Gastroesophageal sphincter (tissue), 4 donors: ENCODE data around the gene PDIA5. TPM values are rescaled to one million over a fixed set of nuclear protein-coding genes. Genes with fewer than 3 reads are reported as not detected.

Source experiments
- ATAC-seq: fragments of 150-250 bp; one replicate; pipeline ENCODE4 v1.9.1; 2016; ENCODE audit warnings: mild to moderate bottlenecking, moderate library complexity
- H3K27ac ChIP-seq, 4 donors: fragments of 200-600 bp; sonication (generic) in 3 of 4; 1 replicate in 3 of 4; 2 replicates in 1 of 4; pipeline ENCODE4 v1.5.1; 2016 to 2019
- H3K27me3 ChIP-seq: fragments of 200-600 bp; sonication (generic); one replicate; pipeline ENCODE4 v1.5.1; 2019
- H3K36me3 ChIP-seq, 2 donors: fragments of 200-600 bp; sonication (generic); one replicate each; pipeline ENCODE4 v1.5.1; 2019; ENCODE audit warnings: control low read depth in 1 of 2
- H3K4me1 ChIP-seq, 3 donors: fragments of 200-600 bp; sonication (generic); 1 replicate in 2 of 3; 2 replicates in 1 of 3; pipeline ENCODE4 v1.5.1; 2016 to 2019; ENCODE audit warnings: control low read depth in 2 of 3
- H3K4me3 ChIP-seq, 2 donors: fragments of 200-600 bp; sonication (generic); one replicate each; pipeline ENCODE4 v1.5.1; 2019; ENCODE audit warnings: mild to moderate bottlenecking in 1 of 2, moderate library complexity in 1 of 2
- H3K9me3 ChIP-seq, 3 donors: fragments of 200-600 bp; sonication (generic); one replicate each; pipeline ENCODE4 v1.5.1; 2017 to 2019; ENCODE audit warnings: control low read depth in 2 of 3
- EP300 ChIP-seq: sonication (generic); formaldehyde crosslinking; IDR thresholded peaks from one replicate; pipeline ENCODE4 v1.6.1; 2017; ENCODE audit warnings: antibody characterized with exemption, mild to moderate bottlenecking
- POLR2A ChIP-seq, 2 donors: fragments of 450-650 bp; IDR thresholded peaks; one replicate each; pipeline ENCODE4 v1.6.1; 2017; ENCODE audit warnings: antibody characterized with exemption in 2 of 2, mild to moderate bottlenecking in 2 of 2, moderate library complexity in 1 of 2
- POLR2AphosphoS5 ChIP-seq: sonication (generic); formaldehyde crosslinking; IDR thresholded peaks from one replicate; pipeline ENCODE4 v1.6.1; 2017; ENCODE audit warnings: antibody characterized with exemption
- WGBS, 2 donors: methylation state at CpG; one replicate each; pipeline ENCODE4 v1.1.5; 2018; ENCODE audit warnings: low coverage in 1 of 2; 5-methylcytosine and 5-hydroxymethylcytosine counted together
- total RNA-seq, 4 donors: library from RNA; depleted of rRNA; stranded (reverse); fragments of >200 nt; gene quantifications; one replicate each; pipeline ENCODE4 v1.1.0, GENCODE V29; 2016
- TF ChIP-seq, protein P1 (sequence below), 4 experiments: fragments of 200-600 bp in 2 of 4; fragments of 450-650 bp in 2 of 4; sonication (generic) in 1 of 4; IDR thresholded peaks; one replicate each; pipeline ENCODE4 v1.5.1; 2017 to 2019; ENCODE audit warnings: antibody characterized with exemption in 4 of 4, mild to moderate bottlenecking in 2 of 4, moderate library complexity in 2 of 4

The PDIA5 gene
- total RNA-seq, 4 donors from 2014 or later, result 9.0 to 19.8 (median 16.9) TPM

DNA sequence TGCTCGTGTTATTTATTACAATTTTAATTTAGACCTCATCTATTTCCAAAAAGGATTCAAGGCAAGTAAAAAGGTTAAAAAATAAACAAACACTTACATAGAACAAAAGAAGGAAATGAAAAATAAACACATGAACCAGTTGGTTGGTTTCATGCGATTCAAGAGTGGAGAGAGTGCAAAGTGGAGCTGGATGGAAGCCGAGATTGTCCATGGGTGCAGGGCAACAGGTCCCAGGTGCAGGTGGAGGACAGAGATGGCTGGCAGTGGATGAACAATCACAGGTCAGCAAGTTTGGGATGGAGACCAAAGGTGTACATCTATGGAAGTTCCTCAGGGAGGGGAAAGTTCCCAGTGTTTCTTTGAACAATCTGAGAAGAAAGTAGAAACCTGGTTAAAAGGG is 27.6 kb upstream of the PDIA5 start:
- H3K27me3 ChIP-seq, result peaks cover 16% of the 10 kb centered on the region
- H3K4me1 ChIP-seq, result no peaks in the 10 kb centered on the region
- ATAC-seq, result no peak
- H3K4me3 ChIP-seq, result no peak overlapping the region
- no peak overlapping the region for H3K27ac ChIP-seq
- TF ChIP-seq POLR2AphosphoS5 (no peak), EP300 (no peak), POLR2A (IDR thresholded peaks at IDR 0.05) (no peak)
- TF ChIP-seq, protein P1, sequence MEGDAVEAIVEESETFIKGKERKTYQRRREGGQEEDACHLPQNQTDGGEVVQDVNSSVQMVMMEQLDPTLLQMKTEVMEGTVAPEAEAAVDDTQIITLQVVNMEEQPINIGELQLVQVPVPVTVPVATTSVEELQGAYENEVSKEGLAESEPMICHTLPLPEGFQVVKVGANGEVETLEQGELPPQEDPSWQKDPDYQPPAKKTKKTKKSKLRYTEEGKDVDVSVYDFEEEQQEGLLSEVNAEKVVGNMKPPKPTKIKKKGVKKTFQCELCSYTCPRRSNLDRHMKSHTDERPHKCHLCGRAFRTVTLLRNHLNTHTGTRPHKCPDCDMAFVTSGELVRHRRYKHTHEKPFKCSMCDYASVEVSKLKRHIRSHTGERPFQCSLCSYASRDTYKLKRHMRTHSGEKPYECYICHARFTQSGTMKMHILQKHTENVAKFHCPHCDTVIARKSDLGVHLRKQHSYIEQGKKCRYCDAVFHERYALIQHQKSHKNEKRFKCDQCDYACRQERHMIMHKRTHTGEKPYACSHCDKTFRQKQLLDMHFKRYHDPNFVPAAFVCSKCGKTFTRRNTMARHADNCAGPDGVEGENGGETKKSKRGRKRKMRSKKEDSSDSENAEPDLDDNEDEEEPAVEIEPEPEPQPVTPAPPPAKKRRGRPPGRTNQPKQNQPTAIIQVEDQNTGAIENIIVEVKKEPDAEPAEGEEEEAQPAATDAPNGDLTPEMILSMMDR (IDR thresholded peaks at IDR 0.05), result no peak
- no peaks in the 10 kb centered on the region for H3K9me3 ChIP-seq
- 69 to 74% methylated on average over 3 of the region's 3 CpGs for WGBS, 2 donors
- no peaks in the 10 kb centered on the region for H3K36me3 ChIP-seq

DNA sequence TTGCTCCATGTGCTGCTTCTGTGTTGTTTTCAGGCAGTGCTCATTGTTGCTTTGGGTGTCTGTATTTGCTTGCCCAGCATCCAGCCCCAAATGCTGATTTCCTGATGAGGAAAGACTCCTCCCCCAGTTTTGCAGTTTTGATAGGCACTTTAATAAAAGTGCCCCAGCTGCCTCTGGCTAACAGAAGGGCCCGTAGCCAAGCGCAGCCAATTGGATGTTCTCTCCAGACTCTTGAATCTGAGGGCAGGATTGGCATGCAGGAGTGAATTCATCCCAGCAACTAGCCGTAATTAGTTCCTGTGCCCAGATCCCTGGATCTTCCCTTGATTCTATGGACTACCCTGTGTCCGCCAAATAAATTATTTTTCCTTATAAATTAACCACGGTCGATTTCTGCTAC is 24.4 kb upstream of the PDIA5 start:
- no peaks in the 10 kb centered on the region for H3K36me3 ChIP-seq
- 83 to 93% methylated on average over 4 to 5 of the region's 6 CpGs for whole genome bisulfite sequencing, 2 donors
- no peaks in the 10 kb centered on the region for H3K9me3 ChIP-seq
- TF ChIP-seq POLR2AphosphoS5, result no peak
- TF ChIP-seq EP300, result no peak
- TF ChIP-seq, protein P1 (IDR thresholded peaks at IDR 0.05), result no peak
- TF ChIP-seq POLR2A (IDR thresholded peaks at IDR 0.05), result no peak
- no peaks in the 10 kb centered on the region for H3K27me3 ChIP-seq
- no peak for ATAC-seq
- H3K27ac ChIP-seq, result no peak overlapping the region
- no peaks in the 10 kb centered on the region for H3K4me1 ChIP-seq
- no peak overlapping the region for H3K4me3 ChIP-seq

DNA sequence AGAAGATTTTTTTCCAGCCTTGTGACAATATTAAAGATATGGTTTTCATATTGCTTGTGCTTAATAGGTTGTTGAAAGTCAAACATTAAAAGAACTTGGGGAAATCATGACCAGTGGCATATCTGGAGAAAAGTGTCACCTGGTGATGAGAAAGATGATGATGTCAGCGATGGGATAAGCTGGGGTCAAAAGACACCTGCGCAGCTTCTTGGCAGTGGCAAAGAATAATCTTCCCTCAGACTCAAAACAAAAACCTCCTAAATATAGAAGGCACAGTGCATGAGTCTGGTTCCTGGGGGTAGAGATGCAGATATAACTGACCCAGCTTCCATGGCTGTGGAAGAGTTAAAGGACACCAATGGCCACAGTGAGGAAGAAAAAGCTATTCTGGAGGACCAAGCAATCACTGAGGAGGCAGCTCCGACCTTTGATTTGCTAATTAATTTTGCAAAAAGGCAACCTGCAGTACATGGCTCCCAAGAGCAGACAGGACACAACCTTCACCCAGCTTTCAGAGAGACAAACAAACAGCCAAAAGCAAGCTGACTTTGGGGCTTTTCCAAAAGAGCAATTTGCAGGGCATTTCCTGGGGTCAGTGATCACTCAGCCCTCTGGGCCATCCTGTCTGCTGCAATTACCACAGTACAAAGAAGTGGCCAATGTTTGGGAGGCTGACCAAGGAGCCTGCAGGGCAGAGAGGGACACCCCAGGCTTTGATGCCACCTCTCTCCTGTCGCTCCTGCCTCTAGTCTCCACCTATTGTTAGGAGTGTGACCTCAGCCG is 21.7 kb upstream of the PDIA5 start:
- no peak overlapping the region for H3K27ac ChIP-seq
- H3K27me3 ChIP-seq, result no peaks in the 10 kb centered on the region
- ATAC-seq, result no peak
- WGBS, 2 donors, result 72 to 77% methylated on average over 3 to 5 of the region's 5 CpGs
- H3K36me3 ChIP-seq, result no peaks in the 10 kb centered on the region
- no peaks in the 10 kb centered on the region for H3K4me1 ChIP-seq
- H3K9me3 ChIP-seq, result no peaks in the 10 kb centered on the region
- TF ChIP-seq POLR2A (IDR thresholded peaks at IDR 0.05) (no peak), EP300 (no peak)
- TF ChIP-seq, protein P1 (IDR thresholded peaks at IDR 0.05), result no peak
- H3K4me3 ChIP-seq, result no peak overlapping the region

DNA sequence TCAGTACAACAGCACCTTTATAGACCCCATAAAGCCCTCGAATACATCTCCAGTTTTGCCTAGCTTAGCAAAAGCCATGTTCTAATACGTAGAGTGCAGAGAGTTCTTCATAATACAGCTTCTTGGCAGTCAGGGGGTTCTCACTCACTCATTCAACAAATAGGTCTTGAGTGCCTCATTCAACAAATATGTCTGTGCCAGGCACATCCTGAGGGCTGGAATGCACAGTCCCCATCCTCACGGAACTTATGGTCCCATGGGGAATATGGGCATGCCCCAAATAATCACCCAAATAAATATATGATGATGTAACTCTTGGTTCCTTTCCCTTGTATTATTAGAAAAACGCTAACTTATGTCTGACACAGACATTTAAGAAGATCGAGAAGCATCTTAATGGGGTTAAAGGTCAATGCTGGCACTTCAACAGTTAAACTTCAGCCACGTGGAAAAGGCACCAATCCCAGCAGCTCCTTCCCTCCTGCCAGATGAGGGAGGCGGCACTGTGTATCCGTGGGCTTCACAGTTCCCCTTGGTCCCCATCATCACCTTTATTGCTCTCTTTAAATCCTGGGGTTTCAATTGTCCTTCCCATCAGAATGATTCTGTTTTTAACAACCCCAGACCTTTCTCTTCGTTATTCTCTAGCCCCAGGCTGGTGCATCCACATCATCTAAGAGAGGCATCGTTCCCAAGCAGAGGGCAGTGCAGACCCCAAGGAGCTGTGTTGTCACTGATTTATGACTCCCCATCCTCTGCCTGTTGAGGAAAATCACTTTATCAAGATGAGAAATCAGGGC is 20.4 kb upstream of the PDIA5 start:
- no peak for ATAC-seq
- no peaks in the 10 kb centered on the region for H3K9me3 ChIP-seq
- H3K36me3 ChIP-seq, result no peaks in the 10 kb centered on the region
- H3K4me1 ChIP-seq, result no peaks in the 10 kb centered on the region
- TF ChIP-seq POLR2AphosphoS5 (no peak), EP300 (no peak), POLR2A (IDR thresholded peaks at IDR 0.05) (no peak)
- TF ChIP-seq, protein P1 (IDR thresholded peaks at IDR 0.05), result no peak
- WGBS, 2 donors, result 62 to 67% methylated on average over 6 to 10 of the region's 10 CpGs
- H3K27me3 ChIP-seq, result no peaks in the 10 kb centered on the region
- H3K27ac ChIP-seq, result no peak overlapping the region
- no peak overlapping the region for H3K4me3 ChIP-seq

DNA sequence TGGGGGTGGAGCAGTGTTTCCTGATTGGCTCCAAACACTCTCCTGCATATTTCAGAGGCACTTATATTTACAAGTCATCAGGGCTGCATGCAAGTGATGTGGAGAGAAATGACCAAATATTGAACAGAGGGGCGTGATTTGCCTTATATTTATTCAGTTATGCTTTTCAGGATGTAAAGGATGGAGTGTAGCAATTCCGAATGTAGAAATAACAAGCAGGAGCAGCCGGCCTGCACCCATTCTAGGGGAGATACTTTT is 19.8 kb upstream of the PDIA5 start:
- Histone ChIP-seq H3K4me1 (no peaks in the 10 kb centered on the region), H3K27ac (no peak overlapping the region), H3K4me3 (no peak overlapping the region), H3K36me3 (no peaks in the 10 kb centered on the region), H3K27me3 (no peaks in the 10 kb centered on the region), H3K9me3 (no peaks in the 10 kb centered on the region)
- TF ChIP-seq, protein P1 (IDR thresholded peaks at IDR 0.05), result no peak
- TF ChIP-seq EP300 (no peak), POLR2AphosphoS5 (no peak), POLR2A (IDR thresholded peaks at IDR 0.05) (no peak)
- WGBS, 2 donors, result 90 to 96% methylated on average over 2 to 3 of the region's 3 CpGs
- ATAC-seq, result no peak
